Karpas-422 (cell line): Measurements from ENCODE around the gene PPP2R1B. TPM values are rescaled to one million over a fixed set of nuclear protein-coding genes. Genes with fewer than 3 reads are reported as not detected.

Experiments used
- DNase-seq: peaks from one replicate; pipeline ENCODE4 v3.0.0-alpha.2; 2015
- H2AFZ ChIP-seq: fragments of 200-600 bp; sonication (generic); 2 replicates; pipeline ENCODE4 v1.6.1; 2014; ENCODE audit warnings: antibody characterized with exemption, low read length, mixed read lengths
- H3K27ac ChIP-seq: fragments of 200-600 bp; sonication (generic); 2 replicates; pipeline ENCODE4 v1.5.1; 2014; ENCODE audit warnings: mild to moderate bottlenecking, low read length, moderate library complexity
- H3K27me3 ChIP-seq: fragments of 200-600 bp; sonication (generic); 2 replicates; pipeline ENCODE4 v1.6.1; 2014; ENCODE audit warnings: low read length, mixed read lengths
- H3K36me3 ChIP-seq: fragments of 200-600 bp; sonication (generic); 2 replicates; pipeline ENCODE4 v1.6.1; 2014; ENCODE audit warnings: low read length, mixed read lengths; ENCODE audit not compliant: insufficient read depth
- H3K4me1 ChIP-seq: fragments of 200-600 bp; sonication (generic); 2 replicates; pipeline ENCODE4 v1.6.1; 2014; ENCODE audit warnings: mild to moderate bottlenecking, low read length, mixed read lengths
- H3K4me2 ChIP-seq: fragments of 200-600 bp; sonication (generic); 2 replicates; pipeline ENCODE4 v1.6.1; 2014; ENCODE audit warnings: low read length, low read depth, mild to moderate bottlenecking; ENCODE audit not compliant: poor library complexity, severe bottlenecking
- H3K4me3 ChIP-seq: fragments of 200-600 bp; sonication (generic); 2 replicates; pipeline ENCODE4 v1.5.1; 2014; ENCODE audit warnings: mild to moderate bottlenecking, antibody characterized with exemption, low read length, mixed read lengths
- H3K79me2 ChIP-seq: fragments of 200-600 bp; sonication (generic); 2 replicates; pipeline ENCODE4 v1.6.1; 2014; ENCODE audit warnings: mild to moderate bottlenecking, low read length, mixed read lengths
- H3K9ac ChIP-seq: fragments of 200-600 bp; sonication (generic); 2 replicates; pipeline ENCODE4 v1.6.0; 2014; ENCODE audit warnings: low read length
- H3K9me2 ChIP-seq: fragments of 200-600 bp; sonication (generic), shearing (Covaris generic); replicated peaks from 2 replicates; pipeline ENCODE4 v1.6.0; 2014; ENCODE audit warnings: mild to moderate bottlenecking, low read length, moderate library complexity; ENCODE audit not compliant: insufficient read depth
- H3K9me3 ChIP-seq: fragments of 300-700, 200-600 bp; sonication (generic); 2 replicates; pipeline ENCODE4 v1.6.1; 2014; ENCODE audit warnings: low read length, mixed read lengths
- H4K20me1 ChIP-seq: fragments of 200-600 bp; sonication (generic); 2 replicates; pipeline ENCODE4 v1.6.1; 2014; ENCODE audit warnings: mild to moderate bottlenecking, antibody characterized with exemption, low read length, low read depth; ENCODE audit not compliant: insufficient read depth
- total RNA-seq: library from RNA; depleted of rRNA; stranded (reverse); fragments of >200 nt; shearing (Covaris generic); gene quantifications from 2 replicates; pipeline ENCODE4 v1.2.3, GENCODE V29; 2014; ENCODE audit warnings: low replicate concordance

PPP2R1B gene
- total RNA-seq, 1 experiment from 2014 or later, result 211 TPM

DNA sequence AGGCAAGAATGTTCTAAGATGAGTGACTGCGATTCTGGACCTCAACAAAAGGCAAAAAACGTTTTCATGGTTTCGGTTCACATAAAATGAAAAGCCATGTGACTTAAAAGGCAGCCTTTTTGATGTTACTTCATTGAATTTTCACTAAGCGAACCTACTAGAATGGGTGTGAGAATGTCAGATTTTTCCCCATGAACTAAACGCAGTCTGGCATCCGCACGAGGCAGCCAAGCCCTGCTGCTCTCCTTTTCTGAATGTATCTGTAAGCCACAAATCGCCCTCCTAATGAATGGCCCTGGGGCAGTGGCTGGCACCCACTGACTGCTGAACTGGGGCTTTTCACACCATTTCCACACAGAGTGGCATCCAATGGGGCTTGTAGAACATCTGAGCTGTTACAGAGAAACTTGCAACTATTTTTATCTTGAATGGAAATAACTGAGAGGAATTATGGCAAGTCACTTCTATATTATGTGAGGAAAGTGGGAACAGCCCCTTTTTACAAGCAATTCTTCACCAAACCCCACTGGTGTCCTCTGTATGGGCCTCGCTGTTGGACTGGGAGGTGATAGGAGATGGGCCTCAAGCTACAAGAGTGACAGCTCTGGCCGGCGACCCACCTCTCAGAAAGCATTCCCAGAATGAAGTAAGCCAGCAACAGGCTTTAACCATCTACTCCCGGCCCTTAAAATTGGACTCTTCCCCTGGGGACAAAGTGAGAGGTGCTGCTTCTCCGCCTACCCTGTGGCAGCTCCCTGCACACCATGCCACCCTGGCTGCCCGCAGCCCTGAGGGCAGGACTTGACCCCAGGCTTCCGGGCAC lies 29.4 kb downstream of the PPP2R1B start:
- no peak overlapping the region for H3K4me2 ChIP-seq
- no peak overlapping the region for H2AFZ ChIP-seq
- no peak overlapping the region for H3K9ac ChIP-seq

DNA sequence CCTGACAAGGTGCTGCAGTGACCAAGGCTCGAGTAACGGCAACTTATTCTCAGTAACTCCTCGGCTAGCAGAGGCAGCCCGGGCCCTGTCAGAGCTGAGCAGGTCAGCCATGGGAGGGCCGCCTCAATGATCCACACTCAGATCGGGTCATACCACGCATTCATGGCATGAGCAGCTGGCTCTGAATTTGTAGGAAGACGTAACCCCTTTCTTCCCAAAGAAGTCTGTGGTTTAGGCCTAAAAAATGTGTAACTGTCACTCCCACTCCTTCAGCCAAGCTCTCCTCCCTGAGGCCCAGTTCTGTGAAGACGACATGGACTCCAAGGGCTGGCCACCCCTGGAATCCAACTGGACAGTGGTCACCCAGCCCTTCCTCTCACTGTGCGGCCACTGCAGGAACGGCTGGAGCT lies 30.0 kb downstream of the PPP2R1B start:
- Histone ChIP-seq H3K4me2 (no peak overlapping the region), H3K27ac (no peak overlapping the region), H3K9ac (no peak overlapping the region), H3K79me2 (no peaks in the 10 kb centered on the region), H3K36me3 (peaks cover 34% of the 10 kb centered on the region), H3K27me3 (no peaks in the 10 kb centered on the region), H4K20me1 (no peaks in the 10 kb centered on the region), H3K4me1 (no peaks in the 10 kb centered on the region), H3K4me3 (no peak overlapping the region), H3K9me2 (no peaks in the 10 kb centered on the region), H2AFZ (no peak overlapping the region), H3K9me3 (no peaks in the 10 kb centered on the region)
- no peak for DNase-seq

More for the DNA sequence above, 29.4 kb downstream of the PPP2R1B start:
- peaks cover 40% of the 10 kb centered on the region for H3K36me3 ChIP-seq
- no peaks in the 10 kb centered on the region for H3K79me2 ChIP-seq
- no peaks in the 10 kb centered on the region for H3K9me3 ChIP-seq
- no peaks in the 10 kb centered on the region for H3K27me3 ChIP-seq
- no peak for DNase-seq
- no peak overlapping the region for H3K27ac ChIP-seq
- no peak overlapping the region for H3K4me3 ChIP-seq
- H3K9me2 ChIP-seq, result no peaks in the 10 kb centered on the region
- no peaks in the 10 kb centered on the region for H4K20me1 ChIP-seq
- H3K4me1 ChIP-seq, result no peaks in the 10 kb centered on the region

DNA sequence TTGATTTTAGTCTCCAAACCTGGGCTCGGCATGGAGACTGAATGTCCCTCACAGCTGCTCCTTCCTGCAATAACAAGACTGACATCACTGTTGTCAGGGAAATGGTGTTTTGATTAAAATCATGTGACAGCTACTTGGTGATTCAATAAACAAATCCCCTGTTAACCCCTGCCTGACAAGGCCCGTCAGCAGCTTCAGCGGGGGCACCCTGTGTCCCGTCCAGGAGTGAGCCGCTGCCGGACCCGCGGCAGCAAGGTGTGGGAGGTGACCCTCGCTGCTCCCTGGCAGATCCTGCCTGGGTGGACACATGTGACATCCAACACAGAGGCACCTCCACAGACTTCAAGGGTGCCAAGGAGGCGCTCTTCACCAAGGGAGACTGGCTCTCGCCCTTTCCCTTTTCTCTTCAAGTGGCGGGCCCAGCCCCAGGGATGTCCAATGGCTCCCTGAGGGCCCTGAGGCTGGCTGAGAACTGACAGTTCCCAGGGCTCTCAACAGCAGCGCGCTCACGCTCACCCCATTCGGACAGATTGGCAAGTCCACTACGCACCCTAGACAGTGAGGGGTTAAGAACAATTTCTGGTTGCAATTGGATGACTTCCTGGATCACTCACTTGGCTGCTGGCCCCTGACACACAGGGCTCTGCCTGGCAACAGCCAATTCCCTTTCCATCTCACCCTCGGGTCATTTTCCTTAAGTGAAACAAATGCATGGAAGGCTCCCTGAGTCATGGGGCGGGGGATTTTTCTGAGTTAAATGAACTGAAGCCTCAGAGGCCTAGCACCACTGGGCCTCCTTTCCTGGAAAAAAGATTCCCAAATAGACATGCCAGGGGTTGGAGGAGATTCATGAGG lies 30.7 kb downstream of the PPP2R1B start:
- DNase-seq, result peak; percentile 81
- H3K9me2 ChIP-seq, result no peaks in the 10 kb centered on the region
- peaks cover 27% of the 10 kb centered on the region for H3K36me3 ChIP-seq
- H4K20me1 ChIP-seq, result no peaks in the 10 kb centered on the region
- no peaks in the 10 kb centered on the region for H3K79me2 ChIP-seq
- H3K4me2 ChIP-seq, result no peak overlapping the region
- H3K4me1 ChIP-seq, result no peaks in the 10 kb centered on the region
- no peak overlapping the region for H3K27ac ChIP-seq
- no peak overlapping the region for H2AFZ ChIP-seq
- no peak overlapping the region for H3K4me3 ChIP-seq
- H3K9ac ChIP-seq, result no peak overlapping the region
- no peaks in the 10 kb centered on the region for H3K9me3 ChIP-seq
- H3K27me3 ChIP-seq, result no peaks in the 10 kb centered on the region

DNA sequence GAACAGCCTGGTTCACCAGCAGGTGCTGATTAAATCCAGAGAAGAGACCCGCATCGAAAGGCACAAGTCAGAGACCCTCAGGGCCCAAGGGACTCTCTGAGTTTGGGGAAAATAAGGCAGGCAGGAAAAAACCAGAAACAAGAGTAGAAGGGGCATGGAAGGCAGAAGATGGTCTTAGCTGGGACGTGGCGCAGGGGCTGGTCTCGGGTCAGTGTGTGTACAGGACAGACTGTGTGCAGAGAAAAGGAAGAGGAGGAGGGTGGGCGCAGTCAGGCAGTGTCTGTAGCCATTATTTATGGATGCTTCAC lies 31.3 kb downstream of the PPP2R1B start:
- no peaks in the 10 kb centered on the region for H3K79me2 ChIP-seq
- no peak overlapping the region for H3K9ac ChIP-seq
- no peaks in the 10 kb centered on the region for H3K4me1 ChIP-seq
- H3K4me3 ChIP-seq, result no peak overlapping the region
- H3K27ac ChIP-seq, result no peak overlapping the region
- H3K27me3 ChIP-seq, result no peaks in the 10 kb centered on the region
- no peak overlapping the region for H2AFZ ChIP-seq
- no peaks in the 10 kb centered on the region for H3K9me3 ChIP-seq
- no peak overlapping the region for H3K4me2 ChIP-seq
- no peaks in the 10 kb centered on the region for H4K20me1 ChIP-seq
- H3K9me2 ChIP-seq, result no peaks in the 10 kb centered on the region
- no peak for DNase-seq
- H3K36me3 ChIP-seq, result peaks cover 21% of the 10 kb centered on the region

DNA sequence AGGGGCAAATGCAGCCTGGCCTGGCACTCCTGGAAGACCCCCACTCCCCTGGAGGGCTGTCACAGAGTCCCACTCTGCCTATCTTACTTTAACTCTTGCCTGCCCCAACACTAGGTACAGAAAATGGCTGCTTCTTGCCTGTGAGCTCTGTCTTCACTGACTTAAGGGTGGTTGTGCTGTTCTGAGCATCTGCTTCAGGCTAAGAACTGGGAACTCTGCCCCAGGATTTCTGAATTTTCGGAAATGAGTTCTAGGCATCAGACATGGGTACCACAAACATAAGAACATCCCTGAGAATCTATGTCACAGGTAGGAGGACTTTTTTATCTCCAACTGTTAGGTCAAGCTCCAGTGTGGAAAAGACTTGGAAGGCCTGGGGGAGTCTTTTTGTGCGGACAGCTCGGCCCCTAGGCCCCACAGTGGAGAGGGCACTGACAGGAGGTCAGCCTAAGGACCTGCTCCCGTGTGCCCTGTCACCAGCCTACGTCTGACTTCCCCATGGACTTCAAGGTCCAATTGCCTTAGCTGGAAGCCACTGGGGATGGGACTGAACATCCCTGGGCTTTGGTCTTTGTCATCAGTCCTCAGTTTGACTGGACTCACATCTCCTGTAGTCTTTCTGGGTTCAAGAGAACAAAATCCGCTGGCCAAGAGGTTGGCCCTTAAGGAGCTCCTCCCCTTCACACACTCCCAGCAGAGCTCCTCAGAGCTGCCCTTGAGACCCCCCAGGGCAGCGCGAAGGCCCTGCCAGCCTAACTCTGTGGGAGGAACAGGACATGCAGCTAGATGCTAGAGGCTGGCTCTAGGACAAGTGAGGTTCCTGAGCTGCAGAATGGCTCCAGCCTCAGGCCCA lies 31.9 kb downstream of the PPP2R1B start:
- H3K79me2 ChIP-seq, result no peaks in the 10 kb centered on the region
- no peak overlapping the region for H3K27ac ChIP-seq
- no peak overlapping the region for H3K4me3 ChIP-seq
- H2AFZ ChIP-seq, result no peak overlapping the region
- H3K27me3 ChIP-seq, result no peaks in the 10 kb centered on the region
- no peaks in the 10 kb centered on the region for H3K9me2 ChIP-seq
- peaks cover 16% of the 10 kb centered on the region for H3K36me3 ChIP-seq
- no peak overlapping the region for H3K4me2 ChIP-seq
- H4K20me1 ChIP-seq, result no peaks in the 10 kb centered on the region
- H3K4me1 ChIP-seq, result no peaks in the 10 kb centered on the region
- DNase-seq, result no peak
- no peaks in the 10 kb centered on the region for H3K9me3 ChIP-seq
- no peak overlapping the region for H3K9ac ChIP-seq

DNA sequence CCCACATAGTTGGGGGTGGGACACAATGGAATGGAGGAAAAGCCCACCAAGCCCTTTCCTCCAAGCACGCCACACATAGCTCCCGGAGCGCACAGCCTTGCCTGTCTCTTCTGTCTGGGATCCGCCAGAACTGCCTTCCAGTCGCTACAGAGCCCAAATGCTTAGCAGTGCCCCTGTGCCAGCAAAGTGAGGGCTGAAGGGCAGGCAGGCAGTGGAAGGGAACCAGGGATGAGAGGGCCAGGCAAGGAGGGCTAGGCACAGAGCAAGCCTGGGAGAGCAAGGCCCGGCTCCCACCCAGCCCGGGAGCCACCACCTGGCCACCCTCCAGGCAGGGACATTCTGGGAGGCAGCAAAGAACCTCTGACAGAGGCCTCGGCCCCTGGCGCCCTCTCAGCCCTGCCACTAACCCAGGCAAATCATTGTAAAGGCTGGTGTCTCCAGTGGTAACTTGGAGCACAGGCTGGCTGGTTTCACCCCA lies 32.5 kb downstream of the PPP2R1B start:
- Histone ChIP-seq H3K9me2 (no peaks in the 10 kb centered on the region), H3K79me2 (no peaks in the 10 kb centered on the region), H4K20me1 (no peaks in the 10 kb centered on the region), H3K4me3 (no peak overlapping the region), H3K9me3 (no peaks in the 10 kb centered on the region), H3K36me3 (peaks cover 10% of the 10 kb centered on the region; the same call in 1 of the 2 replicates), H3K4me2 (no peak overlapping the region), H3K27ac (no peak overlapping the region), H3K27me3 (no peaks in the 10 kb centered on the region), H2AFZ (no peak overlapping the region), H3K9ac (no peak overlapping the region), H3K4me1 (no peaks in the 10 kb centered on the region)
- peak; percentile 74 for DNase-seq

DNA sequence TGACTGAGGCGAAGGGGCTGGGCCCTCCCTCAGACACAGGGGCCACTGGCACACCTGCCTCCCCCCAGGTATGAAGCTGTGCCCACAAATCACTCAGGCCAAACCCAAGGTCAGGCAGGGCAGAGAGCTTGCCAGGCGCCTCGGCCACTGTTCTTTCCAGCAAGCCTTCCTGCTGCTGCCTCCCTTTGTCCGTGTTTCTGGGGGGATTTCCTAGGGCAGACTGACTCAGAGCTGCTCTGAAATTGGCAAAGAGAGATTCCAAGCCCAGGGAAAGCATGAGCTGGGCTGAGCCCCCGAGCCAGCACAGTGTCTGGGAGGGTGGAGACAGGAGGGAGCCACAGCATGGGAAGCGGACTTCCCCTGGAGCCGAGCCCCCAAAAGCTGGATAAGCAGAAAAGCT lies 33.2 kb downstream of the PPP2R1B start:
- H3K4me1 ChIP-seq, result no peaks in the 10 kb centered on the region
- no peak overlapping the region for H3K9ac ChIP-seq

More for the DNA sequence above, 33.2 kb downstream of the PPP2R1B start:
- no peaks in the 10 kb centered on the region for H3K9me2 ChIP-seq
- H3K4me3 ChIP-seq, result no peak overlapping the region
- no peaks in the 10 kb centered on the region for H3K27me3 ChIP-seq
- H3K79me2 ChIP-seq, result no peaks in the 10 kb centered on the region
- no peak overlapping the region for H3K4me2 ChIP-seq
- no peak overlapping the region for H2AFZ ChIP-seq
- no peaks in the 10 kb centered on the region for H4K20me1 ChIP-seq
- H3K9me3 ChIP-seq, result no peaks in the 10 kb centered on the region
- H3K36me3 ChIP-seq, result peaks cover 5% of the 10 kb centered on the region; the same call in 1 of the 2 replicates
- DNase-seq, result no peak
- H3K27ac ChIP-seq, result no peak overlapping the region
